Activated CD4-positive, alpha-beta memory T cell treated with anti-CD3 and anti-CD28 coated beads, Interleukin-2, amount 10 ng/mL, durations not matched to agents 7 days and 5 days (primary cell): ENCODE measurements around the gene CD1D. TPM values are rescaled to one million over a fixed set of nuclear protein-coding genes. Genes with fewer than 3 reads are reported as not detected.

Experiments used
- CTCF ChIA-PET: fragments of 350-600 bp; sonication (Branson Sonifier 250); formaldehyde crosslinking; loops from one replicate; lab custom pipeline; 2021; ENCODE audit warnings: antibody characterized with exemption, inconsistent platforms; lab: Charles Lee
- POLR2A ChIA-PET: fragments of 350-600 bp; sonication (Branson Sonifier 250); formaldehyde crosslinking; loops from one replicate; lab custom pipeline; 2021; ENCODE audit warnings: antibody characterized with exemption; lab: Charles Lee
- DNase-seq: peaks from one replicate; pipeline ENCODE4 v3.0.0-alpha.2; 2020
- H3K27ac Mint-ChIP-seq: one replicate; pipeline ENCODE4 v1.8.0; 2021; ENCODE audit warnings: mild to moderate bottlenecking, mixed read lengths
- H3K27me3 Mint-ChIP-seq: one replicate; pipeline ENCODE4 v1.8.0; 2021; ENCODE audit warnings: mixed read lengths
- H3K36me3 Mint-ChIP-seq: one replicate; pipeline ENCODE4 v1.8.0; 2021; ENCODE audit warnings: low read depth, mixed read lengths
- H3K4me1 Mint-ChIP-seq: one replicate; pipeline ENCODE4 v1.8.0; 2021; ENCODE audit warnings: mixed read lengths
- H3K4me3 Mint-ChIP-seq: one replicate; pipeline ENCODE4 v1.8.0; 2021; ENCODE audit warnings: mild to moderate bottlenecking, mixed read lengths
- H3K9me3 Mint-ChIP-seq: one replicate; pipeline ENCODE4 v1.8.0; 2021; ENCODE audit warnings: mixed read lengths
- total RNA-seq, 2 experiments: library from RNA; stranded (reverse); gene quantifications; one replicate each; pipeline ENCODE4 v1.2.3, GENCODE V29; 2021

The CD1D gene
- not detected for total RNA-seq

DNA sequence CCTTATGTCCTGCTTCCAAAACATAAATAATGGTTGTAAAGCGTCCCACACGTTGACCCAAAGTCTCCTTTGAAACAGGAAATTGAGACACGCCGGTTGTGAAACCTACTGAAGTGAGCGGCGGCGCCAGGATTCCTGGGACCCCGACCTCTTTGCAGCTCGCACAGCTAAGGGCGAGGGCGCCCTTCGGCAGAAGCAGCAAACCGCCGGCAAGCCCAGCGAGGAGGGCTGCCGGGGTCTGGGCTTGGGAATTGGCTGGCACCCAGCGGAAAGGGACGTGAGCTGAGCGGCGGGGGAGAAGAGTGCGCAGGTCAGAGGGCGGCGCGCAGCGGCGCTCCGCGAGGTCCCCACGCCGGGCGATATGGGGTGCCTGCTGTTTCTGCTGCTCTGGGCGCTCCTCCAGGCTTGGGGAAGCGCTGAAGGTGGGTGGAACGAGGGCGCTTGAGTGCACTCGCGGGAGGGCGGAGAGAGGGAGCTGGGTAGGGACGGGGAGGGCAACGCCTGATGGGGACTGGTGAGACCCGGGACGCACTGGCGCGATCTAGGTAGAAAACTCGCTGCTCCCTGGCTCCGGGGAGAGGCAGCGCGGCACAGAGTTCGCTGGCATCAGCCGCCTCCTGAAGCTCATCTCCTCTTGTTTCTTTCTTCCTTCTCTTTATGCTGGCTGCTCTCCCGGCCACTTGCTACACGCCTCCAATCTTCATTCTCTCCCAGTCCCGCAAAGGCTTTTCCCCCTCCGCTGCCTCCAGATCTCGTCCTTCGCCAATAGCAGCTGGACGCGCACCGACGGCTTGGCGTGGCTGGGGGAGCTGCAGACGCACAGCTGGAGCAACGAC is at the start of gene CD1D:
Gene CD1D (plus strand): TSS at position 155 of the 836 bp plus-strand sequence. CDS start 207 bp downstream, at position 362.
- peaks cover 14% of the 10 kb centered on the region for H3K4me1 Mint-ChIP-seq

DNA sequence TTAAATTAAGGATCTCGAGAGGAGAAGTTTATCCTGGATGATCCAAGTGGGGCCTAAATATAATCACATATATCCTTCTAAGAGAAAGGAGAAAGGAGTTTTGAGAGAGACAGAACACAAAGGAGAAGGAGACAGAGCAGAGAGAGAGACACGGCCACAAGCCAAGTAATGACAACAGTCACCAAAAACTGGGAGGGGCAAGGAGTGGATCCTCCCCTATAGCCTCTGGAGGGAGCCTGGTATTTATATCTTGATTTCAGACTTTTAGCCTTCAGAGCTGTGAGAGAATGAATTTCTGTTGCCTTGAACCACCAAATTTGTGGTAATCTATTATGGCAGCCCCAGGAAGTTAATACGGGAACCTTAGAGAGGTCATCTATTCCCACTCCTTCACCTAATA is 49.5 kb upstream of the CD1D start:
- Mint-ChIP-seq H3K4me3 (no peak overlapping the region), H3K27me3 (peaks cover 19% of the 10 kb centered on the region), H3K9me3 (no peaks in the 10 kb centered on the region), H3K36me3 (no peaks in the 10 kb centered on the region), H3K4me1 (peaks cover 4% of the 10 kb centered on the region), H3K27ac (no peak overlapping the region)
- ChIA-PET CTCF (interaction anchor here (1.0 kb wide), 1 partner anchor 10 kb away, joined by 5 read pairs; no protein-coding TSS in a partner anchor), POLR2A (no interaction called here)
- DNase-seq, result no peak

More for the DNA sequence above, at the start of gene CD1D:
- no peak within 1 kb of the TSS for H3K27ac Mint-ChIP-seq
- no peaks in the 10 kb centered on the region for H3K9me3 Mint-ChIP-seq
- no peak for DNase-seq
- CTCF ChIA-PET, result interaction anchor here (1.7 kb wide), 1 partner anchor 23 kb away, joined by 4 read pairs; no protein-coding TSS in a partner anchor
- POLR2A ChIA-PET, result no interaction called here
- H3K27me3 Mint-ChIP-seq, result peaks cover 77% of the 10 kb centered on the region
- no peaks in the 10 kb centered on the region for H3K36me3 Mint-ChIP-seq
- peak within 1 kb of the TSS; percentile 51 for H3K4me3 Mint-ChIP-seq

DNA sequence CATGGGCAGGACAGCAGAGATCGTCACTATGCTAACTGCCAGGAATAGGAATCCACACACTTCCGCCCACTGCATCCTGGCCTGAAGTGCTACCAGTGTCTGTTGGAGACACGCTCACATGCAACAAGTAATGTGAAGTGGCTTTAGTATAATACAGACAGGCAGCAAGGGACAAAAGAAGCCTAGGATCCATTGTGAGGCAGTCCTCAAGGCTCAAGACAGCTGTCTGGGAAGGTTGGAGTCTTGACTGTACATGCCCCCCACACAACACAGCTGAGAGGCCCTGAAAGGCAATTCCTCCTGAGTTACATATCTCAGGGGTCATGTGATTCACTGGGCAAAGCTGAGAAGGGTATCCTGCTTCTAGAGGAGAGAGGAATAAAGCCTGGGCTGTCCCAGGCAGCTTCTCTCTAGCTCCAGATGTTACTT is 39.9 kb upstream of the CD1D start:
- no peaks in the 10 kb centered on the region for H3K27me3 Mint-ChIP-seq
- no peaks in the 10 kb centered on the region for H3K36me3 Mint-ChIP-seq
- no peaks in the 10 kb centered on the region for H3K4me1 Mint-ChIP-seq
- ChIA-PET POLR2A (no interaction called here), CTCF (interaction anchor here (1.0 kb wide), 1 partner anchor 45 kb away, joined by 3 read pairs; no protein-coding TSS in a partner anchor)
- H3K4me3 Mint-ChIP-seq, result no peak overlapping the region
- H3K9me3 Mint-ChIP-seq, result no peaks in the 10 kb centered on the region
- no peak overlapping the region for H3K27ac Mint-ChIP-seq
- DNase-seq, result no peak

DNA sequence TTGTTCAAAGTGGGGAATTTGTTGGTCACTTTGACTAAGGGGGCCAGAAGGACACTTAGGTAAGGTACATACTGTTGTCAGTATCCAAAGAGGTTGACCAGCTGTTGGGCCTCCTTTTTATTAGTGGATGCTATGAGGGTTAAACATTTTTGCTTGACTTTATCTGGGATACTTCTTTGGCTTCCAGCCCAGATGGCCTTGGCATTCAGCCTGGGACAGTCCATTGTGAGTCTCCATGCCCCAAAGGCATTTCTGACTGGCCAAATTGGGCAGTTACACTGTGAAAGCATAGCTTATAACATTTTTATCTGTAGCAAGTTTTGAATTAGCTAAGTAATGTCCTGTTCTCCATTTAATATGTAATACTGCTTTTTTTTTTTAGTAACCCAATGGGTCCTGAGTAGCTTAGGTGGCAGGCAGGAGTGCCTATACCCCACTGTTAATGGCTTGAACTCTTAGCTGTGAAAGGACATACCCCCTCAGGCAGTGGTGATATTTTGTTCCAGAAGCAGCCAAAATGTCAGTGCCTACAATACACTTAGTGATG is 35.4 kb upstream of the CD1D start:
- no peaks in the 10 kb centered on the region for H3K36me3 Mint-ChIP-seq
- peaks cover 9% of the 10 kb centered on the region for H3K4me1 Mint-ChIP-seq
- no peaks in the 10 kb centered on the region for H3K9me3 Mint-ChIP-seq
- ChIA-PET POLR2A (no interaction called here), CTCF (interaction anchor here (1.1 to 1.6 kb wide), 2 partner anchors 20 to 26 kb away, joined by 3 to 5 read pairs; no protein-coding TSS in a partner anchor)
- H3K4me3 Mint-ChIP-seq, result no peak overlapping the region
- peaks cover 2% of the 10 kb centered on the region for H3K27me3 Mint-ChIP-seq
- DNase-seq, result no peak
- no peak overlapping the region for H3K27ac Mint-ChIP-seq

DNA sequence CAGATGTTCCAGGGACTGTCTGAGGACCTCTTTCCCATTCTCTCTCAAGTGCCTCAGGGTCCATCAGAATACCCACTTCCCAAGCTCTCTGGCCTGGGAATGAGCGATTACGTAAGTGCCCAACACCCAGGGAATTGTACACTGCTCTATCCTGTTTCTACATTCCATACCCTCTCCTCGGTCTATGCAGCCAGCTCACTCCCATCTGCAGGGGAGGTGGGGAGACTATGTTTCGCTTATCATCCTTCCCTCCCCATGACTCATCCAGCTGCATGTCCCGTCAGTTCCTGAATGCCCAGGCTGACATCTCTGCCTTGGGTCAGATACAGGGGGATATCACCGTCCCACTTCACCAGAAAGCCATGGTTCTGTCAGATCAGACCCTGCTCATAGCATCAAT is 34.5 kb upstream of the CD1D start:
- Mint-ChIP-seq H3K4me1 (peaks cover 16% of the 10 kb centered on the region), H3K36me3 (no peaks in the 10 kb centered on the region), H3K27me3 (peaks cover 2% of the 10 kb centered on the region), H3K4me3 (no peak overlapping the region), H3K27ac (no peak overlapping the region), H3K9me3 (no peaks in the 10 kb centered on the region)
- no peak for DNase-seq
- CTCF ChIA-PET, result interaction anchor here (1.6 kb wide), 1 partner anchor 21 kb away, joined by 5 read pairs; no protein-coding TSS in a partner anchor
- POLR2A ChIA-PET, result no interaction called here

DNA sequence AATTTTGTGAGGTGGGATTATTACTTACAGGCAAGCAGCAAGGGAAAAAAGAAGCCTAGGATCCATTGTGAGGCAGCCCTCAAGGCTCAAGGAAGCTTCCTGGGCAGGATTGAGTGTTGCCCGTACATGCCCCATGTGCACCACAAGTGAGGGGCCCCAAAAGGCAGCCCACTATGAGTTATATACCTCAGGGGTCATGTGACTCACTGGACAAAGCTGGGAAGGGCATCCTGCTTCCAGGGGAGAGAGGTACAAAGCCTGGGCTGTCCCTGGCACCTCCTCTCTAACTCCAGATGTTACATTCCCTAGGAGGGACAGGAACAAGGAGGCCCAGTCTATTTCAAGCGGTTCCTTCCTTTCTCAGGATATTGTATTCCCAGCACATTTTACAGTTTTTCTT is 34.0 kb upstream of the CD1D start:
- Mint-ChIP-seq H3K9me3 (no peaks in the 10 kb centered on the region), H3K27me3 (peaks cover 2% of the 10 kb centered on the region), H3K4me1 (peaks cover 16% of the 10 kb centered on the region), H3K27ac (no peak overlapping the region), H3K4me3 (no peak overlapping the region), H3K36me3 (no peaks in the 10 kb centered on the region)
- POLR2A ChIA-PET, result interaction anchor here (1.2 kb wide), 1 partner anchor 155 kb away, joined by 3 read pairs; no protein-coding TSS in a partner anchor
- CTCF ChIA-PET, result no interaction called here
- no peak for DNase-seq

DNA sequence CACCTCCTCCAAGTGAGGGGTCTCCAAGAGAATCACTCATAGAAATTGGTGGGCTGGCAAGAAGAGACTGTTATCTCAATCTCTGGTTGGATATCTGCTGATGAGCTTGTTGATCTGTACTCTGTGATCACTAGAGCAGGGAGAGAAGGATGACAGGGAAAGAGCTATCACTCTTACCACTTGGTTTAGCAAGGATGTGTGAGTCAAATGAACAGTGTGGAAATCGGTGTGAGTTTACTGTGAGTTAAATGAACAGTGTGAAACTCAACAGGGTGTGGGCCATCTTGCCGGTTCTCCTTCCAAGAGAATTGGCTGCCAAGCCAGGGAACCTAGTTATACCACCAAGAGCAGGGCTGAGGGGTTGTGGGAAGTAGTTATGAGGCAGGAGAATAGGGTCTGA is 33.3 kb upstream of the CD1D start:
- Mint-ChIP-seq H3K4me3 (no peak overlapping the region), H3K4me1 (peaks cover 16% of the 10 kb centered on the region), H3K9me3 (no peaks in the 10 kb centered on the region), H3K27ac (no peak overlapping the region), H3K36me3 (no peaks in the 10 kb centered on the region), H3K27me3 (peaks cover 2% of the 10 kb centered on the region)
- no peak for DNase-seq
- POLR2A ChIA-PET, result interaction anchor here (1.2 kb wide), 1 partner anchor 155 kb away, joined by 3 read pairs; no protein-coding TSS in a partner anchor
- CTCF ChIA-PET, result no interaction called here

DNA sequence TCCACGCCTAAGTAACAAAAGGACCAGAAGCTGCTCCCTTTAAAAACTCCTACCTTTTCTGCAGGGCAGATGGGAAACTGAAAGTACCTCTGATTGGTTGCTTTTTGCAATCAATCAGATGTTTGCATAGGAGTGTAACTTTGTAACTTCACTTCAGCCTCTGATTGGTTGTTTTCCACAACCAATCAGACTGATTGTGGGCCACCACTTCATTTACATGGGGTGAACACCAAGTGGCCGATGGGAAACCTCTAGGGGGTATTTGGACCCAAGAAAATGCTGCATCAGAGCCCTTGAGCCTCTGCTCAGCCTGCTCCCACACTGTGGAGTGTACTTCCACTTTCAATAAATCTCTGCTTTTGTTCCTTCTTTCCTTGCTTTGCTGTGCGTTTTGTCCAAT is 32.8 kb upstream of the CD1D start:
- Mint-ChIP-seq H3K4me1 (peaks cover 16% of the 10 kb centered on the region), H3K27ac (no peak overlapping the region), H3K27me3 (peaks cover 2% of the 10 kb centered on the region), H3K36me3 (no peaks in the 10 kb centered on the region), H3K9me3 (no peaks in the 10 kb centered on the region), H3K4me3 (no peak overlapping the region)
- DNase-seq, result no peak
- ChIA-PET POLR2A (interaction anchor here (1.2 kb wide), 1 partner anchor 156 kb away, joined by 3 read pairs; no protein-coding TSS in a partner anchor), CTCF (no interaction called here)

DNA sequence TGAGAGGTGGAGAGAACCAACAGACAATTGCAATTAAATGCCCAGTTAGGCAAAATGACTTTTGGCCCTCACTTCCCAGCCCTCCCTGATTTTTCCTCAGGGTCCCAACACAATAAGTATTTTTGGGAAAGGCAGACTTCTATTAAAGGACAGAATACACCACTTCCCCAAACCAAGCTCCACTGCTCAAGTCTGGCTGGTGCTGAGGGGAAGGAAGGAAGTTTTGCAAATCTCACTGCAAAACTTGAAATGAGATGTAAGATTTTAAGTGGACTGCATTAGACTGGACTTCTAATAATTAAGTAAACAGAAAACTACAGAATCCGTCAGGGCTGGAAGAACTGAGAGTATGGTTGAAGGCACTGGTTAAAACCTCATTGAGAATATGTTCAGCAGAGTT is 32.2 kb upstream of the CD1D start:
- POLR2A ChIA-PET, result no interaction called here
- Mint-ChIP-seq H3K27ac (no peak overlapping the region), H3K27me3 (peaks cover 5% of the 10 kb centered on the region), H3K4me3 (peak overlapping the region; percentile 89), H3K9me3 (no peaks in the 10 kb centered on the region), H3K36me3 (no peaks in the 10 kb centered on the region), H3K4me1 (peaks cover 16% of the 10 kb centered on the region)
- CTCF ChIA-PET, result no interaction called here
- no peak for DNase-seq

DNA sequence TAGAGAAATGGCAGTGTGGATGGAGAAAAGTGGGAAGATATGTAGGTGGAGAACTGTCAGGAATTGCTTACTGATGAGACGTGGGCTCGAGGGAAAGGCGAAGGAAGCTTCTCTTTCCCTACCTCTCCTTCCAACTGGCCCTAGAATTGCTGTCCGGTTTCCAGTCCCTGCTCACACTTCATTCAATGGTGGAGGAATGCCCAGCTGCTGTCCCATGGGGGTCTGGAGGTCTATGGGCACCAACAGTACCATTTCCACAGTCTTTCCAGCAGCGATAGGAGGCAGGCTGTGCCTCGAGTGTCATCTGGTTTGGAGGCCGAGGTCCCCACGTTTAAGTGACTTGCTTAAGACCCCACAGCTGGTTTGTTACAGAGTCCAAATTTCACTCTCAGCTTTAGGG is 31.5 kb upstream of the CD1D start:
- DNase-seq, result no peak
- H3K4me1 Mint-ChIP-seq, result peaks cover 16% of the 10 kb centered on the region
- H3K36me3 Mint-ChIP-seq, result no peaks in the 10 kb centered on the region
- POLR2A ChIA-PET, result no interaction called here
- H3K27ac Mint-ChIP-seq, result no peak overlapping the region
- H3K4me3 Mint-ChIP-seq, result peak overlapping the region; percentile 89
- CTCF ChIA-PET, result interaction anchor here (0.8 kb wide), 1 partner anchor 24 kb away, joined by 3 read pairs; no protein-coding TSS in a partner anchor
- H3K9me3 Mint-ChIP-seq, result no peaks in the 10 kb centered on the region
- peaks cover 11% of the 10 kb centered on the region for H3K27me3 Mint-ChIP-seq

DNA sequence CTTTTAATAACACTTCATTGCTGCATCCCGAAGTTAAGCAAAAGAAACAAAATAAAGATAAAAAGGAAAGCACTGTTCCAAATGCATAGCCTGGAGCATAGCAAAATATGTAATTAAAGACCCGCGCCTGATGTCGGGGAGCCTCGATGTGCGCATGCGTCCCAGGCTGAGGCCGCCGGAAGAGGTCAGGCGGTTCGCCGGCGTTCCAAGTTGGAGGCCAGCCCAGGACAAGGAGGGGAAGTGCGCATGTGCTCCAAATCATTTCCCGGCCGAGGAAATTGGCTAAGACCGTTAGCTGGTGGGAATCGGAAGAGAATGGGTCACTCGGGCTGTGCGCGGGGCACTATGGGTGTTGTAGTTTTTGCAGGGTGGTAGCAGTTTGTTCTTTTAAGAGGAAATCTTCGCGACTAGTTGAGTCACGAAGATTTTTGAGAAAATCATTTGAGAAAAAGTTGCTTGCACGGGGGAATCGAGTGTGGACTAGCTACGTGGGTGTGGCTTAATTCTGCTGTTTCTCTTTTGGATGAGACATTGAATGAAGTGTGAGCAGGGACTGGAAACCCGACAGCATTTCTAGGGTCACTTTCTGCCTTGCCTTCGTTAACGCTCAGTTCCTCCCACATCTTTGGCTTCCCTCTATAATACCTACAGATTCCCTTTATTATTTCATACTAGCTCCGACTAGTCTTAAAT is 31.0 kb upstream of the CD1D start:
- Mint-ChIP-seq H3K4me3 (peak overlapping the region; percentile 89), H3K36me3 (no peaks in the 10 kb centered on the region), H3K27ac (peak overlapping the region; percentile 61), H3K4me1 (peaks cover 16% of the 10 kb centered on the region), H3K27me3 (peaks cover 16% of the 10 kb centered on the region), H3K9me3 (no peaks in the 10 kb centered on the region)
- ChIA-PET POLR2A (no interaction called here), CTCF (interaction anchor here (0.8 kb wide), 1 partner anchor 25 kb away, joined by 3 read pairs; no protein-coding TSS in a partner anchor)
- peak; percentile 68 for DNase-seq

DNA sequence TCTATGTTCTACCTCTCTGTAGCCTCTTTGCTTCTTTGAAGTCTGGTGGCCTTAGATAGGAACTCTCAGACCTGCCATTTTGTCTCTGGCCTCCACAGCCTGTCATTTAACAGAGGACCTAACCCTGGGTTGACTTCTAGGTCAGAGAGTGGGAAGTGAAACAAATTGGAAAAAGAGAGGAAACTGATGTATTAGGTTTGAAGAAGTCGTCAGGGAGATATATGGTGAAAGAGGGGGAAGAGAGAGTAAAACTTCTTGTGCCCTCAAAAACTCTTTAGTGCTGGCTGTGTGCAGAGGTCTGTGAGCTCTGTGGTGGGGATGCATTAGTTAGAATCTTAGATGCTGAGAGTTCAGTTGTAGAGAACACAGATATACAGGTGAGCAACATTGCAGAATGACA is 30.2 kb upstream of the CD1D start:
- ChIA-PET POLR2A (no interaction called here), CTCF (interaction anchor here (0.8 kb wide), 1 partner anchor 12 kb away, joined by 3 read pairs; no protein-coding TSS in a partner anchor)
- Mint-ChIP-seq H3K9me3 (no peaks in the 10 kb centered on the region), H3K4me1 (peaks cover 16% of the 10 kb centered on the region), H3K36me3 (no peaks in the 10 kb centered on the region), H3K27ac (no peak overlapping the region), H3K27me3 (peaks cover 20% of the 10 kb centered on the region), H3K4me3 (peak overlapping the region; percentile 89)
- DNase-seq, result no peak
